SK-N-SH (cell line): ENCODE results near the gene ACSS1. TPM values are rescaled to one million over a fixed set of nuclear protein-coding genes. Genes with fewer than 3 reads are reported as not detected.

ENCODE experiments used
- CTCF ChIA-PET: fragments of 300-600, 350-600 bp; formaldehyde crosslinking; extraction: SDS; loops from one replicate; lab custom pipeline; 2021; lab: Yijun Ruan, JAX
- POLR2A ChIA-PET: fragments of 350-600 bp; sonication (Branson Sonifier 250); formaldehyde crosslinking; extraction: SDS; loops from one replicate; lab custom pipeline; 2020; ENCODE audit warnings: antibody characterized with exemption, inconsistent platforms; lab: Yijun Ruan, JAX
- DNase-seq: peaks from one replicate; pipeline ENCODE4 v3.0.0; 2012
- H2AFZ ChIP-seq: fragments of 200-600 bp; sonication (generic); 2 replicates; pipeline ENCODE4 v1.8.1; 2016; ENCODE audit warnings: antibody characterized with exemption, mild to moderate bottlenecking, low read depth
- H3F3A ChIP-seq: fragments of 200-600 bp; sonication (generic); replicated peaks from 2 replicates; pipeline ENCODE3; 2016; ENCODE audit warnings: antibody characterized with exemption, mild to moderate bottlenecking; ENCODE audit not compliant: insufficient read depth
- H3K27ac ChIP-seq, 2 experiments: fragments of 200-500 bp in 1 of 2; fragments of 200-600 bp in 1 of 2; sonication (Bioruptor generic) in 1 of 2; sonication (generic), shearing (Covaris generic) in 1 of 2; 2 replicates each; pipeline versions ENCODE4 v1.5.1 to v1.6.1; 2014 to 2016; ENCODE audit warnings: low read depth in 2 of 2, inconsistent platforms in 1 of 2, low read length in 1 of 2, mild to moderate bottlenecking in 1 of 2, mixed read lengths in 1 of 2
- H3K27me3 ChIP-seq: fragments of 200-600 bp; sonication (generic), shearing (Covaris generic); 2 replicates; pipeline ENCODE4 v1.6.1; 2016; ENCODE audit warnings: mixed run types; ENCODE audit not compliant: insufficient read depth
- H3K36me3 ChIP-seq, 2 experiments: fragments of 200-500 bp in 1 of 2; fragments of 200-600 bp in 1 of 2; sonication (Bioruptor generic) in 1 of 2; sonication (generic) in 1 of 2; replicated peaks in 1 of 2; 2 replicates each; pipeline versions ENCODE3 to v1.5.1; 2014 to 2016; ENCODE audit warnings: low read length in 1 of 2, mild to moderate bottlenecking in 1 of 2; ENCODE audit not compliant: insufficient read depth in 2 of 2, control insufficient read depth in 1 of 2
- H3K4me1 ChIP-seq, 2 experiments: fragments of 200-500 bp in 1 of 2; fragments of 200-600 bp in 1 of 2; sonication (Bioruptor generic) in 1 of 2; sonication (generic), shearing (Covaris generic) in 1 of 2; 2 replicates each; pipeline versions ENCODE4 v1.5.1 to v1.6.1; 2014 to 2016; ENCODE audit warnings: low read depth in 1 of 2, low read length in 1 of 2, mixed run types in 1 of 2; ENCODE audit not compliant: insufficient read depth in 2 of 2, control insufficient read depth in 1 of 2
- H3K4me2 ChIP-seq: fragments of 200-600 bp; sonication (generic), shearing (Covaris generic); 2 replicates; pipeline ENCODE4 v1.6.1; 2017; ENCODE audit warnings: mixed run types
- H3K4me3 ChIP-seq, 2 experiments: fragments of 200-500 bp in 1 of 2; fragments of 200-600 bp in 1 of 2; sonication (Bioruptor generic) in 1 of 2; sonication (generic), shearing (Covaris generic) in 1 of 2; 2 replicates each; pipeline versions ENCODE4 v1.5.1 to v1.8.1; 2014 to 2016; ENCODE audit warnings: low read depth in 2 of 2, inconsistent platforms in 1 of 2, low read length in 1 of 2, mild to moderate bottlenecking in 1 of 2, mixed read lengths in 1 of 2, moderate library complexity in 1 of 2
- H3K79me2 ChIP-seq: fragments of 200-600 bp; sonication (generic); 2 replicates; pipeline ENCODE4 v1.8.1; 2017; ENCODE audit warnings: mild to moderate bottlenecking; ENCODE audit not compliant: insufficient read depth
- H3K9ac ChIP-seq: fragments of 200-600 bp; sonication (generic); 2 replicates; pipeline ENCODE4 v1.6.1; 2017; ENCODE audit warnings: mixed run types
- H3K9me2 ChIP-seq: fragments of 200-600 bp; sonication (generic); 2 replicates; pipeline ENCODE4 v1.6.1; 2017; ENCODE audit warnings: mixed run types
- H3K9me3 ChIP-seq: fragments of 200-600 bp; sonication (generic); 2 replicates; pipeline ENCODE4 v1.6.1; 2017; ENCODE audit warnings: mixed run types, mild to moderate bottlenecking, moderate library complexity
- H4K20me1 ChIP-seq: fragments of 200-600 bp; sonication (generic); 2 replicates; pipeline ENCODE4 v1.6.1; 2017; ENCODE audit warnings: mild to moderate bottlenecking, mixed run types; ENCODE audit not compliant: insufficient read depth
- ELF1 ChIP-seq: IDR thresholded peaks from 2 replicates; pipeline ENCODE4 v1.4.0; 2012
- FOXJ3 ChIP-seq: sonication (generic); formaldehyde crosslinking; IDR thresholded peaks from 2 replicates; pipeline ENCODE4 v1.5.1; 2020; ENCODE audit warnings: mild to moderate bottlenecking, missing genetic modification reagents
- FOXM1 ChIP-seq: IDR thresholded peaks from 2 replicates; pipeline ENCODE4 v1.4.0; 2012; ENCODE audit warnings: low read depth, mild to moderate bottlenecking
- GABPA ChIP-seq: IDR thresholded peaks from 2 replicates; pipeline ENCODE4 v1.4.0; 2012; ENCODE audit warnings: low read depth, mild to moderate bottlenecking
- GATA2 ChIP-seq: sonication (generic); formaldehyde crosslinking; IDR thresholded peaks from 2 replicates; pipeline ENCODE4 v1.5.0; 2020; ENCODE audit warnings: mild to moderate bottlenecking, missing genetic modification reagents
- NRF1 ChIP-seq: IDR thresholded peaks from 2 replicates; pipeline ENCODE4 v1.6.1; 2012; ENCODE audit warnings: low read depth, mild to moderate bottlenecking, low read length
- POLR2AphosphoS5 ChIP-seq: IDR thresholded peaks from 2 replicates; pipeline ENCODE4 v1.6.1; 2012; ENCODE audit warnings: low read depth, low read length
- RAD21 ChIP-seq: IDR thresholded peaks from 2 replicates; pipeline ENCODE4 v1.6.1; 2012; ENCODE audit warnings: mild to moderate bottlenecking, low read length
- SIN3A ChIP-seq: IDR thresholded peaks from 2 replicates; pipeline ENCODE4 v1.6.1; 2012; ENCODE audit warnings: low read depth, mild to moderate bottlenecking, low read length, moderate library complexity, borderline replicate concordance
- SMC3 ChIP-seq: IDR thresholded peaks from 2 replicates; pipeline ENCODE4 v1.6.1; 2012; ENCODE audit warnings: low read depth, low read length, improper control_type of control experiment
- YY1 ChIP-seq: IDR thresholded peaks from 2 replicates; pipeline ENCODE4 v1.4.0; 2012; ENCODE audit warnings: low read depth, mild to moderate bottlenecking
- WGBS: methylation state at CpG from one replicate; pipeline ENCODE4 v1.1.6; 2017; ENCODE audit warnings: low lambda C conversion rate; 5-methylcytosine and 5-hydroxymethylcytosine counted together
- polyA plus RNA-seq, 3 experiments: library from polyadenylated mRNA; depleted of rRNA; stranded (reverse); fragments of >200 nt; gene quantifications; 2 replicates each; pipeline ENCODE4 v1.2.3, GENCODE V29; 2012
- TF ChIP-seq, protein P1 (sequence below): fragments of 150-350 bp; IDR thresholded peaks from 2 replicates; pipeline ENCODE4 v1.6.1; 2016; ENCODE audit warnings: mild to moderate bottlenecking, low read depth, low read length
- TF ChIP-seq, protein P2 (sequence below): fragments of 200-600 bp; sonication (generic); IDR thresholded peaks from 2 replicates; pipeline ENCODE4 v1.6.1; 2017; ENCODE audit warnings: antibody characterized with exemption, mild to moderate bottlenecking, moderate library complexity
- TF ChIP-seq, protein P3 (sequence below): IDR thresholded peaks from 2 replicates; pipeline ENCODE4 v1.6.1; 2012; ENCODE audit warnings: mild to moderate bottlenecking, low read depth, low read length, moderate library complexity
- TF ChIP-seq, protein P4 (sequence below): IDR thresholded peaks from 2 replicates; pipeline ENCODE4 v1.4.0; 2012; ENCODE audit warnings: low read depth, borderline replicate concordance

ACSS1 gene
- polyA plus RNA-seq, 1 of the 3 experiments (the other 2 are of a cell fraction), result 2.0 TPM

DNA sequence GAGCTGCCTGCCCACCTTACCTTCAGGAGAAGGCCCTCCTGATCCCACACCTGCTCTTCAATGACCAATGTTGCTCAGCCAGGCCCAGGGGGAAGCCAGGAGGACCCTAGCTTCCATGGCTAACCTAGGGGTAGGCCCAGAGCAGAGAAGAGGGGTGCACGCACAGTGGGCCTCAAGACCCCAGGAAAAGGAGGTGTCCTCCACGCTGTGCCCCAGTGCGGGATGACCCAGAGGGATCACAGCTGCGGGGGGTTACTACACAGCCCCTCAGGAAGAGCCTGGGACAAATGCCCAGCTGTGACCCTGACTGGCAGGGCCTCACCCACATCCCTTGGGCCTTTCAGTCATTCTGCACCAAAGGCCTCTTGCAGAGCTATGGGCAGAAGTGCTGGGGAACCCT is 33.8 kb downstream of the ACSS1 start (continued):
- no peak for TF ChIP-seq NRF1
- no peak for TF ChIP-seq FOXM1

DNA sequence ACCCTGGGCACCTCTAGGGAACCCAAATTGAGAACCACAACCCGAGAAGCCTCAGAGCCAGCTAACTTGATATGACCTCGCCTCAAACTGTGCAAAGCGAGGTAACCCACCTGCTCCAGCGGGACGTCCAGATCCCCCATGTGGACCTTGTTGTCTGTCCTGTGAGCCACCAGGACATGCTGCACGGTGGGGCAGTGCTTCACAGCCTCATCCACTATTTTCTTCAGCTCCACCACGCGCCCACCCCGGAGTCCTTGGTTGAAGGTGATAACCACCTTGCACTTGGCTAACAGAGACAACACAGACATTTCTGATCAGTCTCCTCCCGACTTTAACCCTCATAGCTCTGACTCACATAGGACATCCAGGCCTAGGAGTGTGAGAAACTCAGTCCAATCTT is 34.6 kb downstream of the ACSS1 start:
- H3K9me3 ChIP-seq, result no peaks in the 10 kb centered on the region
- H3K4me3 ChIP-seq, result no peak overlapping the region
- H2AFZ ChIP-seq, result no peak overlapping the region
- no peak overlapping the region for H3K4me2 ChIP-seq
- H3K27me3 ChIP-seq, result no peaks in the 10 kb centered on the region
- no peak overlapping the region for H3K9ac ChIP-seq
- no peaks in the 10 kb centered on the region for H3K36me3 ChIP-seq
- WGBS, result 71% methylated on average over 9 of the region's 10 CpGs
- no peaks in the 10 kb centered on the region for H3F3A ChIP-seq
- no peaks in the 10 kb centered on the region for H3K79me2 ChIP-seq
- no peaks in the 10 kb centered on the region for H3K9me2 ChIP-seq
- no peak for DNase-seq
- H4K20me1 ChIP-seq, result no peaks in the 10 kb centered on the region
- no peak for TF ChIP-seq RAD21
- TF ChIP-seq, protein P1, sequence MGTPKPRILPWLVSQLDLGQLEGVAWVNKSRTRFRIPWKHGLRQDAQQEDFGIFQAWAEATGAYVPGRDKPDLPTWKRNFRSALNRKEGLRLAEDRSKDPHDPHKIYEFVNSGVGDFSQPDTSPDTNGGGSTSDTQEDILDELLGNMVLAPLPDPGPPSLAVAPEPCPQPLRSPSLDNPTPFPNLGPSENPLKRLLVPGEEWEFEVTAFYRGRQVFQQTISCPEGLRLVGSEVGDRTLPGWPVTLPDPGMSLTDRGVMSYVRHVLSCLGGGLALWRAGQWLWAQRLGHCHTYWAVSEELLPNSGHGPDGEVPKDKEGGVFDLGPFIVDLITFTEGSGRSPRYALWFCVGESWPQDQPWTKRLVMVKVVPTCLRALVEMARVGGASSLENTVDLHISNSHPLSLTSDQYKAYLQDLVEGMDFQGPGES, result no peak
- TF ChIP-seq YY1, result no peak
- no peak for TF ChIP-seq SIN3A
- TF ChIP-seq, protein P2, sequence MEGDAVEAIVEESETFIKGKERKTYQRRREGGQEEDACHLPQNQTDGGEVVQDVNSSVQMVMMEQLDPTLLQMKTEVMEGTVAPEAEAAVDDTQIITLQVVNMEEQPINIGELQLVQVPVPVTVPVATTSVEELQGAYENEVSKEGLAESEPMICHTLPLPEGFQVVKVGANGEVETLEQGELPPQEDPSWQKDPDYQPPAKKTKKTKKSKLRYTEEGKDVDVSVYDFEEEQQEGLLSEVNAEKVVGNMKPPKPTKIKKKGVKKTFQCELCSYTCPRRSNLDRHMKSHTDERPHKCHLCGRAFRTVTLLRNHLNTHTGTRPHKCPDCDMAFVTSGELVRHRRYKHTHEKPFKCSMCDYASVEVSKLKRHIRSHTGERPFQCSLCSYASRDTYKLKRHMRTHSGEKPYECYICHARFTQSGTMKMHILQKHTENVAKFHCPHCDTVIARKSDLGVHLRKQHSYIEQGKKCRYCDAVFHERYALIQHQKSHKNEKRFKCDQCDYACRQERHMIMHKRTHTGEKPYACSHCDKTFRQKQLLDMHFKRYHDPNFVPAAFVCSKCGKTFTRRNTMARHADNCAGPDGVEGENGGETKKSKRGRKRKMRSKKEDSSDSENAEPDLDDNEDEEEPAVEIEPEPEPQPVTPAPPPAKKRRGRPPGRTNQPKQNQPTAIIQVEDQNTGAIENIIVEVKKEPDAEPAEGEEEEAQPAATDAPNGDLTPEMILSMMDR, result no peak
- no peak for TF ChIP-seq POLR2AphosphoS5
- TF ChIP-seq, protein P3, sequence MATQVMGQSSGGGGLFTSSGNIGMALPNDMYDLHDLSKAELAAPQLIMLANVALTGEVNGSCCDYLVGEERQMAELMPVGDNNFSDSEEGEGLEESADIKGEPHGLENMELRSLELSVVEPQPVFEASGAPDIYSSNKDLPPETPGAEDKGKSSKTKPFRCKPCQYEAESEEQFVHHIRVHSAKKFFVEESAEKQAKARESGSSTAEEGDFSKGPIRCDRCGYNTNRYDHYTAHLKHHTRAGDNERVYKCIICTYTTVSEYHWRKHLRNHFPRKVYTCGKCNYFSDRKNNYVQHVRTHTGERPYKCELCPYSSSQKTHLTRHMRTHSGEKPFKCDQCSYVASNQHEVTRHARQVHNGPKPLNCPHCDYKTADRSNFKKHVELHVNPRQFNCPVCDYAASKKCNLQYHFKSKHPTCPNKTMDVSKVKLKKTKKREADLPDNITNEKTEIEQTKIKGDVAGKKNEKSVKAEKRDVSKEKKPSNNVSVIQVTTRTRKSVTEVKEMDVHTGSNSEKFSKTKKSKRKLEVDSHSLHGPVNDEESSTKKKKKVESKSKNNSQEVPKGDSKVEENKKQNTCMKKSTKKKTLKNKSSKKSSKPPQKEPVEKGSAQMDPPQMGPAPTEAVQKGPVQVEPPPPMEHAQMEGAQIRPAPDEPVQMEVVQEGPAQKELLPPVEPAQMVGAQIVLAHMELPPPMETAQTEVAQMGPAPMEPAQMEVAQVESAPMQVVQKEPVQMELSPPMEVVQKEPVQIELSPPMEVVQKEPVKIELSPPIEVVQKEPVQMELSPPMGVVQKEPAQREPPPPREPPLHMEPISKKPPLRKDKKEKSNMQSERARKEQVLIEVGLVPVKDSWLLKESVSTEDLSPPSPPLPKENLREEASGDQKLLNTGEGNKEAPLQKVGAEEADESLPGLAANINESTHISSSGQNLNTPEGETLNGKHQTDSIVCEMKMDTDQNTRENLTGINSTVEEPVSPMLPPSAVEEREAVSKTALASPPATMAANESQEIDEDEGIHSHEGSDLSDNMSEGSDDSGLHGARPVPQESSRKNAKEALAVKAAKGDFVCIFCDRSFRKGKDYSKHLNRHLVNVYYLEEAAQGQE, result no peak
- TF ChIP-seq FOXJ3 (CRISPR knock-in tag), result no peak
- TF ChIP-seq, protein P4, sequence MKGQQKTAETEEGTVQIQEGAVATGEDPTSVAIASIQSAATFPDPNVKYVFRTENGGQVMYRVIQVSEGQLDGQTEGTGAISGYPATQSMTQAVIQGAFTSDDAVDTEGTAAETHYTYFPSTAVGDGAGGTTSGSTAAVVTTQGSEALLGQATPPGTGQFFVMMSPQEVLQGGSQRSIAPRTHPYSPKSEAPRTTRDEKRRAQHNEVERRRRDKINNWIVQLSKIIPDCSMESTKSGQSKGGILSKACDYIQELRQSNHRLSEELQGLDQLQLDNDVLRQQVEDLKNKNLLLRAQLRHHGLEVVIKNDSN, result no peak
- no peak for TF ChIP-seq GATA2 (CRISPR knock-in tag)
- TF ChIP-seq GABPA, result no peak
- TF ChIP-seq ELF1, result no peak
- no peak for TF ChIP-seq SMC3
- ChIA-PET POLR2A (no interaction called here), CTCF (interaction anchor here (1.3 to 1.4 kb wide), 2 partner anchors 29 to 42 kb away, joined by 3 read pairs; no protein-coding TSS in a partner anchor)
- H3K4me1 ChIP-seq, result no peaks in the 10 kb centered on the region
- no peak overlapping the region for H3K27ac ChIP-seq
